Measurements from ENCODE around the gene ZSWIM1. TPM values are rescaled to one million over a fixed set of nuclear protein-coding genes. Genes with fewer than 3 reads are reported as not detected.

Gene ZSWIM1
- 7.2 TPM for total RNA-seq

- ATAC-seq = peak; percentile 98
Observed at GRCh38 chr20:45880988-45881788, at the start of gene ZSWIM1. TSS of gene ZSWIM1 (plus strand) at chr20:45881227. CDS start at chr20:45882593, 1,366 bp downstream.

GRCh38 chr20:45832619-45833018, 48.4 kb upstream of the ZSWIM1 start:
- no peak for ATAC-seq

DNA sequence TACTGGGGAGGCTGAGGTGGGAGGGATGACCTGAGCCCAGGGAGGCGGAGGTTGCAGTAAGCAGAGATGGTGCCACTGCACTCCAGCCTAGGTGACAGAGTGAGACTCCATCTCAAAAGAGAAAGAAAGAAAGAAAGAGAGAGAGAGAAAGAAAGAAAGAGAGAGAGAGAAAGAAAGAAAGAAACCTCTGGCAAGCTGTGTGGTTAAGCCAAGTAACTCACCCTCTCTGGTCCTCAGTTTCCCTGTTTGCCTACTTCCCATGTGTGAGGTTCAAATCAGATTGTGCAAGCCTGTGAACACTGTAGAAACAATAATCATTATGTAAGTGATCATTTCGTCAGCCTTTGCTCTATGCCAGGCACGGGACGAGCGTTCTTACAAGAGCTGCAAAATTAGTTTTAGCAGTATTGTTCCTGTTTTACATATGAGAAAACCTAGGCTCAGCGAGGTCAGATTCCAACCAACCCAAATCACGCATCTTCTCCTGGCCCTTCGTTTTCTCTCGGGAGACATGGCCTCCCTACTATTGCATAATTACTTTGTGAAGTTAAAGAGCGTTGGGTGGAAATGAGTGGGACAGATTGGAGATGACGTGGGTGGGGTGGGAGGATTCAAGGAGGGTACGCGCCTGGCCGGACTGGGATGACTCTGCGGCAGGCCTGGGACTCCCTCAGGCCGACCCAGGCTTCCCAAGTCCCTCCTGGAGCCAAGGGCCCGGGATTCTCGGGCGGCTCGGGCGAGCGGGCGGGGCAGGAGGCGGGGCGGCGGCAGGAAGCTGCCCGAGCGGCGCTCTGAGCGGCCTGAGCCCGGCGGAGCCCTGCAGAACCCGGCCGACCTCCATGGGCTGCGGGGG, 47.8 kb upstream of the ZSWIM1 start, which contains the start of gene SNX21:
SNX21 (plus strand) TSS at position 770 of the 853 bp plus-strand sequence. CDS start 121 bp downstream, outside the sequence.
- ATAC-seq = peak; percentile 73

DNA sequence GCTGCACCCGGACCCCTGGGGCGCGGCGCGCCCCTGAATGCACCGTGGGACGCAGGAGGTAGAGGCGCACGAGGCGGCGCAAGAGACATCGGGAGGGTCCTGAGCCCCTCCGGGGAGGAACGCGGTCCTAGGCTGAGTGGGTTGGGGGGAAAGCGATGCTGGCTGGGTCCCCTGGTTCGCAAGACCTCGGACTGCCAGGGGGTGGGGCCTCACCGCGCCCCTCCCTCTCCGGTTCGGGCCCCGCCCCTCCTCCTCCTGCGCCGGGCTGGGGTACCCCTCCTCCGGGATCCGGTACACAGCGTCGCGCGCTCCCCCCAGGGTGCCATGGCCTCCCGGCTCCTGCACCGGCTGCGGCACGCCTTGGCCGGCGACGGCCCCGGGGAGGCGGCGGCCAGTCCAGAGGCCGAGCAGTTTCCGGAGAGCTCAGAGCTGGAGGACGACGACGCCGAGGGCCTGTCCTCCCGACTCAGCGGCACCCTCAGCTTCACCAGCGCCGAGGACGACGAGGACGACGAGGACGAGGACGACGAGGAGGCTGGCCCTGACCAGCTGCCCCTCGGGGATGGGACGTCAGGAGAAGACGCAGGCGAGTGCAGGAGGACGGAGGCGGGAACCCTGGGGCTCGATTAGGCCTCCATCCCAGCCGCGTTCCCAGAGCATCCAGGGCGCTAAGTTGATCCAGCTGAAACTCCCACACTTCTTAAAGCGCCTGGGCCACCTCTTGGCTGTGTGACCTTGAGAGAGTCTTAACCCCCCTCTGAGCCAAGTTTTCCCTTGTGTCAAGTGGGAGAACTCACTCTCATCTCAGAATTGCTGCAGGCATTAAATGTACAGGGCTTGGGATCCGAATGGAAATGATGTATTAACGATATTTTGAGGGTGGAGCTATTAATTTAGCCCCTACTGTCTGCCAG, 46.9 kb upstream of the ZSWIM1 start:
- ATAC-seq = peak; percentile 69

- no peak for ATAC-seq
Observed at GRCh38 chr20:45834797-45835161, 46.2 kb upstream of the ZSWIM1 start.

DNA sequence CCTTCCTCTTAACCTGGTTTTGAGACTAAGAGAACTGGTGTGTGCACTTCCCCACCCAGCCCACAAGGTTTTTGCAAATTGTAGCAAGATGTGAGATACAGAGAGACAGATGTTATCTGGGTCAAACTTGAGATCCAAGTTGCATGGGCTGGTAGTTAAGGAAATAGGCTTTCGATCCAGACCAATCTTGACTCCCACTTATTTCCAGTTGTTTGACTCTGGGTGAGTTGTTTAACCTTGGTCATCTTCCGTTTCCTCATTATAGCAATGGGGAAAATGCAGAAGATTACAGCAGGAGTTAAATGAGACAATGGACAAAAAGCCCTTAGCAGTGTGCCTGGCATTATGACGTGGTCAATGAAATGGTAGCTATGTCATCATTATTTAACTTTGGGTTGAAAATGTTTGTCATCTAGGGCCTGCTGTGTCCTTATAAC, 45.7 kb upstream of the ZSWIM1 start:
- ATAC-seq = no peak

DNA sequence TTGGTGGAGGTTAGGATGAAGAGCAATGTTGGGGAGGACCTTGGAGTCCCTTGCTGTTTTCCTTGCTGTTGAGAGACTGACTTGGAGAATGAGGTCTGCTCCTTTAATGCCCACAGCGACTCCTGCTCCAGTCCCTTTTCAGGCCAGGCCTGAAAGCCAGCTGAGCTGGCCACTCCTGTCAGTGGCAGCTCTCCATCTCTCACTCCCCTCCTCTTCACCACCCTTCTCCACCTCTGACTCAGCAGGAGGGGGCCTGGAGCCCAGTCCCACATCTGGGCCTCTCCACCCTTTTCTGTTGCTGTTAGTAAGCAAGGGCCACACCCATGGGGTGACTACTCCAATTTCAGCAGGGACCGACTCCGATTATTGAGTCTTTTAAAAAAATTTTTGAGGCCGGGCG, 45.2 kb upstream of the ZSWIM1 start:
- ATAC-seq = peak; percentile 49

- no peak for ATAC-seq
Observed at GRCh38 chr20:45836841-45837240, 44.2 kb upstream of the ZSWIM1 start.

GRCh38 chr20:45840700-45841198, 40.3 kb upstream of the ZSWIM1 start:
- peak; percentile 8 for ATAC-seq

GRCh38 chr20:45841407-45842129, 39.5 kb upstream of the ZSWIM1 start:
- no peak for ATAC-seq

GRCh38 chr20:45842169-45842812, 38.7 kb upstream of the ZSWIM1 start:
- no peak for ATAC-seq

DNA sequence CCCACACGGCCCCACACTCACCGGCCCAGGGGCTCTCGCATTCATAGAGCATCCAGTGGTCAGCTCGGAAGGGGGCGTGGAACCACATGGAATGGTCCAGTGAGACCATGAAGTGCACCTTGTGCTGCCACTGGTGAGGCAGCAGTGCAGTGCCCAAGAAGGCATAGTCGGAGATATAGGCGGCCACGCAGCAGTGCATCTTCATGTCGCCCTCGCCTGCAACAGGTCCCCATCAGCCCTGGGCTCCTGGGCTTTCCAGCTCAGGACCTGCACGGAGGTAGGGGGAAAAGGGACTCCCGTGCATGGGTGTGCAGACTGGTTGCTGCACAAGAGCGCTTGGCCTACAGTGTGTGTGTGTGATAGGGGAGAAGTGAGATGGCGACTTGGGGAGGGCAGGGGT, 37.5 kb upstream of the ZSWIM1 start:
- ATAC-seq = no peak

GRCh38 chr20:45845452-45845851, 35.6 kb upstream of the ZSWIM1 start:
- no peak for ATAC-seq

DNA sequence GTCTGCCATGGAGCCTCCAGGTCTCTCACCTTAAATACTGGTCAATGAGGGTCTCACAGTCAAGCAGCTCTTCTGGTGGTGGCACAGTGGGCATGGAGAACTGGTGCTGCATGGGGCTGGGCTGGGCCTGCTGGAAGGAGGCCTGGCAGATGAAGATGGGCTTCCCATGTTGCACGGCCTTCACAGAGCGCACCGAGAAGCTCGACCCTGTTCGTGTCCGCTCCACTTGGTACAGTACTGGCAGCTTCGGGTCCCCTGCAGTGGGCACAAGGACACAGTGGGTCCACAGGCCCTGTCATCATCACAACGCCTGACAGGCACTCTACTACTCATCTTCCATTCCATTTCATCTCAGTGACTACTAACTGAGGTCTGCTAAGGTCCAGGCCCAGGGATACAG, 32.6 kb upstream of the ZSWIM1 start:
- ATAC-seq = no peak

DNA sequence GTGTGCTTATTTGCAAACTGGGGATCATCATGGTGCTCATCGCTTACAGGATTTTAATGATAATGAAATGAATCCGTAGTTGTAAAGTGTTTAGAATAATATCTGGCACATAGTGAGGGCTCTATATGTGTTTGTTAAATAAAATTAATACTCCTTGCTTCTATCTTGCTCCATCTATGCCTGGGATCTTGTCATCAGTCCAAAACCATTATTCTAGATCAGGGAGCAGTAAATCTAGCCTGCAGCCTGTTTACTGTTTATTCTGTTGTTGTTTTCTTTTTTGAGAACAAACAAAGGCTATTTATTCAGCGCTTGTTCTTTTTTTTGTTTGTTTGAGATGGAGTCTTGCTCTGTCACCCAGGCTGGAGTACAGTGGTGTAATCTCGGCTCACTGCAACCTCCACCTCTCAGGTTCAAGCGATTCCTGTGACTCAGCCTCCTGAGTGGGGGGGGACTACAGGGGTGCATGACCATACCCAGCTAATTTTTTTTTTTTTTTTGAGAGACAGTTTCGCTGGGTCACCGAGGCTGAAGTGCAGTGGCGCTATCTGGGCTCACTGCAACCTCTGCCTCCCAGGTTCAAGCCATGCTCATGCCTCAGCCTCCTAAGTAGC, 32.0 kb upstream of the ZSWIM1 start:
- ATAC-seq = no peak

GRCh38 chr20:45850238-45850637, 30.8 kb upstream of the ZSWIM1 start:
- ATAC-seq = no peak

GRCh38 chr20:45850926-45851325, 30.1 kb upstream of the ZSWIM1 start:
- no peak for ATAC-seq

DNA sequence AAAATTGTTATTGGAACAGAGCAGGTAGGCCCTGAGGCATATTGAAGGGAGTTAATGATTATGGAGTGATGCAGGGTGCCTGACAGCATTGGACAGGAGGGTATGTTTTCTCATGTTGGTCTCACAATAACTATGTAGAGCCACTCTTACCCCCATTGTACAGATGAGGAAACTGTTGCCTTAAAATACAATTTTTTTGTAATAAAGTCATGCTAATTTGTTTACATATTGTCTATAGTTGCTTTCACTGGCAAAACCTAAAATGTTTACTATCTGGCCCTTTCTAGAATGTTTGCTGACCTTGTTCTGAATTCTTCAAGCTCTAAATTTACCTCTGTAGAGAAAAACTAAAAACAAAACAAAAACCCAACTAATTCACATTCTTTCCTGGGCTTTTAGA, 29.5 kb upstream of the ZSWIM1 start:
- no peak for ATAC-seq

- ATAC-seq = no peak
Observed at GRCh38 chr20:45852326-45852725, 28.7 kb upstream of the ZSWIM1 start.

DNA sequence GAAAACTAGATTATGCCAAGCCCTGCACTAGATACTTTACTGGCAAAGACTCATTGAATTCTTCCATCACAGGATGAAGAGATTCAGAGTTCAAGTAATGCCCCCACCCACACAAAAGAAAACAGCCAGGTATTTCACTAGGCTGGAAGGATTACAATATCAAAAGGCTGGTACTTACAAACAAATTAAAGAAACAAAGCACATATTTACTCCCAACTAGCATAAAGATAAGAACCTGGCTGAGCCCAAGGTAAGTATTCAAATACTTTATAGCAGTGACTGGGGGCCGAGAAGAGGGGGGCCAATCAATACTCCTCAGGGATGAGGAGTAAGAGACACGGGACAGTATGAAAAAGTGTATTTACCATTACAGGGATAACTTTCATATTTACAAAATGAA, 27.5 kb upstream of the ZSWIM1 start:
- ATAC-seq = no peak
